ENCODE data around the gene ZNF467. TPM values are rescaled to one million over a fixed set of nuclear protein-coding genes. Genes with fewer than 3 reads are reported as not detected.
A peak's percentile ranks its signal among the peaks of the same experiment; 100 is the strongest.

The ZNF467 gene
- total and polyA plus RNA-seq, 7 donors: 0.87 to 2.8 (median 1.7) TPM

DNA sequence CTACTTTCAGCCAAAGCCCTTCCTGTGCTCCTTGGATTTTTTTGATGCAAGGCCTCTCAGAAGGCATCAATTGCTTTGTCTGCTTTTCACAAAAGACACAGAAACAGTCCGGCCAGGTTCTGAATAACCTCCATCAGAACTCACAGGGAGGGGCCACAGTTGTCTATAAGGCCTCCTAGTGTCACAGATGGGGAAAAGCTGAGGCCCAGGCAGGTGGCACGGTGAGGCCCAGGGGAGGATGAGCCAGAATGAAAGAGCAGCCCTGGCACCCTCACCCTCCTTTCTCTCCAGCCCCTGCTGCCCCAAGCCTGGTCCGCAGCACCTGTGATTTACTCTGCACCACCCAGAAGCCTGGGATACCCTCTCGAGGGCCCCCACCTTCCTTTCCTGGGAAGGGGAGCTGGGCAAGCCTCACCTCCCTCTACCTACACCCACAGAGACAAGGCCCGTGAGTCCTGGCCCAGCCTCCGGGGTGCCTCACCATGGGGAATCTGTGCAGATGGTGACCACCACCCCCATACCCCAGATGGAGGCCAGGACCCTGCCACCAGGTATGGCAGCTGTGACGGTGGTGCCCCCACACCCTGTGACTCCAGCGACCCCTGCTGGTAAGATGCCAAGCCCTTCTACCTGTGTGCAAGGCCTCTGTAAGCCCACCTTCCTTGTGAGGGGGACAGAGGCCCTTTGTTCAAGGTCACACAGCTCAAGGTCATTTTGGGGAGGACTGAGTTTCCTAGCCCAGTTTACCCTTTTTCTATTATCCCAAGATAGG lies 26.2 kb upstream of the ZNF467 start:
- Histone ChIP-seq H3K9me3 (no peaks in the 10 kb centered on the region), H3K27me3 (ENCODE audit: insufficient read depth in 3 of 3, low read length in 2 of 3) (no peaks in the 10 kb centered on the region), H3K4me3 (no peak overlapping the region), H3K36me3 (ENCODE audit: insufficient read depth in 1 of 2, low read depth in 1 of 2) (no peaks in the 10 kb centered on the region), H3K27ac (no peak overlapping the region), H3K4me1 (no peaks in the 10 kb centered on the region)
- DNase-seq: no peak
- TF ChIP-seq, protein P1, sequence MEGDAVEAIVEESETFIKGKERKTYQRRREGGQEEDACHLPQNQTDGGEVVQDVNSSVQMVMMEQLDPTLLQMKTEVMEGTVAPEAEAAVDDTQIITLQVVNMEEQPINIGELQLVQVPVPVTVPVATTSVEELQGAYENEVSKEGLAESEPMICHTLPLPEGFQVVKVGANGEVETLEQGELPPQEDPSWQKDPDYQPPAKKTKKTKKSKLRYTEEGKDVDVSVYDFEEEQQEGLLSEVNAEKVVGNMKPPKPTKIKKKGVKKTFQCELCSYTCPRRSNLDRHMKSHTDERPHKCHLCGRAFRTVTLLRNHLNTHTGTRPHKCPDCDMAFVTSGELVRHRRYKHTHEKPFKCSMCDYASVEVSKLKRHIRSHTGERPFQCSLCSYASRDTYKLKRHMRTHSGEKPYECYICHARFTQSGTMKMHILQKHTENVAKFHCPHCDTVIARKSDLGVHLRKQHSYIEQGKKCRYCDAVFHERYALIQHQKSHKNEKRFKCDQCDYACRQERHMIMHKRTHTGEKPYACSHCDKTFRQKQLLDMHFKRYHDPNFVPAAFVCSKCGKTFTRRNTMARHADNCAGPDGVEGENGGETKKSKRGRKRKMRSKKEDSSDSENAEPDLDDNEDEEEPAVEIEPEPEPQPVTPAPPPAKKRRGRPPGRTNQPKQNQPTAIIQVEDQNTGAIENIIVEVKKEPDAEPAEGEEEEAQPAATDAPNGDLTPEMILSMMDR (IDR thresholded peaks at IDR 0.05): peak; percentile 21
- no peak for ATAC-seq
- intact Hi-C loops (cut with DNase I): no loop called here
- 63 to 69% (median 64%) methylated on average over 7 to 8 of the region's 8 CpGs for WGBS, 3 donors

GRCh38 chr7:149797771-149798170 lies 24.4 kb upstream of the ZNF467 start:
- Histone ChIP-seq H3K9me3 (no peaks in the 10 kb centered on the region), H3K27ac (no peak overlapping the region), H3K4me3 (no peak overlapping the region), H3K36me3 (ENCODE audit: insufficient read depth in 1 of 2, low read depth in 1 of 2) (no peaks in the 10 kb centered on the region), H3K4me1 (no peaks in the 10 kb centered on the region), H3K27me3 (ENCODE audit: insufficient read depth in 3 of 3, low read length in 2 of 3) (no peaks in the 10 kb centered on the region)
- 82 to 92% (median 83%) methylated on average over 5 to 7 of the region's 7 CpGs for WGBS, 3 donors
- DNase-seq: no peak
- no peak for ATAC-seq
- intact Hi-C loops (cut with DNase I): no loop called here
- TF ChIP-seq, protein P1 (IDR thresholded peaks at IDR 0.05): no peak

- H3K4me1 ChIP-seq: no peaks in the 10 kb centered on the region
- H3K36me3 ChIP-seq (ENCODE audit: insufficient read depth in 1 of 2, low read depth in 1 of 2): no peaks in the 10 kb centered on the region
- DNase-seq (no peak), ATAC-seq (no peak)
- H3K27ac ChIP-seq: no peak overlapping the region
- no peaks in the 10 kb centered on the region for H3K9me3 ChIP-seq
- H3K4me3 ChIP-seq: no peak overlapping the region
- intact Hi-C loops (cut with DNase I): no loop called here
- H3K27me3 ChIP-seq (ENCODE audit: insufficient read depth in 3 of 3, low read length in 2 of 3): peaks cover 0 to 6% (median 0%) of the 10 kb centered on the region in 3 donors
- WGBS, 3 donors: 91 to 92% (median 91%) methylated on average over 19 of the region's 19 CpGs
- TF ChIP-seq, protein P1 (IDR thresholded peaks at IDR 0.05): no peak
These were observed 23.0 kb upstream of the ZNF467 start for GRCh38 chr7:149796287-149796860.

DNA sequence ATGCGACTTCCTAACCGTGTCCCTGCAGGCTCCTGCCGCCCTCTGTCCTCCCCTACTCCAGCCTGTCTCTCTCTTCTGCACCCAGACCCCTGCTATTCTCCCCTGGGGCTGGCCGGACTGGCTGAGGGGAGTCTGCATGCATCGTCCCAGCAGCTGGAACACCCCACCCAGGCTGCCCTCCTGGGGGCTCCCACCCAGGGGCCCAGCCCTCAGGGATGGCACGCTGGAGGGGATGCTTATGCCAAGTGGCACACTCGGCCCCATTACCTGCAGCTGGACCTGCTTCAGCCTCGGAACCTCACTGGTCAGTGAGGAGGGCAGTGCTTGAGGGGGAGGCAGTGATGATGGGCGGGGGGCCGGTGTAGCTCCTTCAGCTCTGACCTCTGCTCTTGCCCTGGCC lies 21.7 kb upstream of the ZNF467 start:
- intact Hi-C loops (cut with DNase I): no loop called here
- no peaks in the 10 kb centered on the region for H3K4me1 ChIP-seq
- no peaks in the 10 kb centered on the region for H3K9me3 ChIP-seq
- WGBS, 3 donors: 75 to 80% (median 77%) methylated on average over 10 of the region's 10 CpGs
- H3K27me3 ChIP-seq (ENCODE audit: insufficient read depth in 3 of 3, low read length in 2 of 3): peaks cover 0 to 19% (median 7%) of the 10 kb centered on the region in 3 donors
- TF ChIP-seq, protein P1 (IDR thresholded peaks at IDR 0.05): no peak
- no peaks in the 10 kb centered on the region for H3K36me3 ChIP-seq (ENCODE audit: insufficient read depth in 1 of 2, low read depth in 1 of 2)
- H3K4me3 ChIP-seq: no peak overlapping the region
- H3K27ac ChIP-seq: no peak overlapping the region
- DNase-seq (no peak), ATAC-seq (no peak)

All from psoas muscle (tissue), 8 donors.